Effector memory CD8-positive, alpha-beta T cell (primary cell): ENCODE data around the gene BNC2.

Experiments
- ATAC-seq: fragments of 150-1000 bp; cut with Tn5 transposase; replicated peaks from 2 replicates; pipeline ENCODE4 v1.10.0; 2021; ENCODE audit warnings: mild to moderate bottlenecking, moderate library complexity
- DNase-seq, 3 experiments: peaks; one replicate each; pipeline ENCODE4 v3.0.0; 2021
- H3K27ac Mint-ChIP-seq, 2 donors: one replicate each; pipeline ENCODE4 v1.8.0; 2022; ENCODE audit warnings: mild to moderate bottlenecking in 2 of 2, mixed read lengths in 2 of 2, moderate library complexity in 2 of 2
- H3K27me3 Mint-ChIP-seq, 2 donors: one replicate each; pipeline ENCODE4 v1.8.0; 2022; ENCODE audit warnings: mixed read lengths in 2 of 2
- H3K36me3 Mint-ChIP-seq: one replicate; pipeline ENCODE4 v1.8.0; 2022; ENCODE audit warnings: mild to moderate bottlenecking, moderate library complexity, mixed read lengths; ENCODE audit not compliant: insufficient read depth
- H3K4me1 Mint-ChIP-seq, 2 donors: one replicate each; pipeline ENCODE4 v1.8.0; 2022; ENCODE audit warnings: low read depth in 2 of 2, mixed read lengths in 2 of 2
- H3K4me3 Mint-ChIP-seq, 2 donors: one replicate each; pipeline ENCODE4 v1.8.0; 2022; ENCODE audit warnings: mild to moderate bottlenecking in 2 of 2, mixed read lengths in 2 of 2, moderate library complexity in 2 of 2
- H3K9me3 Mint-ChIP-seq, 2 donors: one replicate each; pipeline ENCODE4 v1.8.0; 2022; ENCODE audit warnings: mixed read lengths in 2 of 2

The BNC2 gene

GRCh38 chr9:16575142-16575985 is 295.1 kb downstream of the BNC2 start:
- no peaks in the 10 kb centered on the region for H3K36me3 Mint-ChIP-seq
- ATAC-seq (no peak), DNase-seq (no peak)
- no peaks in the 10 kb centered on the region for H3K4me1 Mint-ChIP-seq
- no peaks in the 10 kb centered on the region for H3K27me3 Mint-ChIP-seq
- no peaks in the 10 kb centered on the region for H3K9me3 Mint-ChIP-seq
- no peak overlapping the region for H3K27ac Mint-ChIP-seq
- H3K4me3 Mint-ChIP-seq = no peak overlapping the region

- DNase-seq (no peak), ATAC-seq (no peak)
- Mint-ChIP-seq H3K27me3 (no peaks in the 10 kb centered on the region), H3K9me3 (no peaks in the 10 kb centered on the region), H3K4me1 (no peaks in the 10 kb centered on the region), H3K36me3 (no peaks in the 10 kb centered on the region), H3K27ac (no peak overlapping the region), H3K4me3 (no peak overlapping the region)
These were observed 298.3 kb downstream of the BNC2 start for GRCh38 chr9:16572005-16572734.

GRCh38 chr9:16571127-16571802 is 299.2 kb downstream of the BNC2 start:
- DNase-seq (no peak), ATAC-seq (no peak)
- no peaks in the 10 kb centered on the region for H3K4me1 Mint-ChIP-seq
- no peaks in the 10 kb centered on the region for H3K36me3 Mint-ChIP-seq
- no peaks in the 10 kb centered on the region for H3K27me3 Mint-ChIP-seq
- H3K9me3 Mint-ChIP-seq = no peaks in the 10 kb centered on the region
- no peak overlapping the region for H3K27ac Mint-ChIP-seq
- no peak overlapping the region for H3K4me3 Mint-ChIP-seq

- no peaks in the 10 kb centered on the region for H3K27me3 Mint-ChIP-seq
- H3K27ac Mint-ChIP-seq = no peak overlapping the region
- no peak for ATAC-seq
- DNase-seq = no peak
- H3K4me3 Mint-ChIP-seq = no peak overlapping the region
- no peaks in the 10 kb centered on the region for H3K36me3 Mint-ChIP-seq
- peaks cover 6% of the 10 kb centered on the region in 2 donors for H3K9me3 Mint-ChIP-seq
- H3K4me1 Mint-ChIP-seq = no peaks in the 10 kb centered on the region
These were observed 307.0 kb downstream of the BNC2 start for GRCh38 chr9:16563446-16563845.

- Mint-ChIP-seq H3K9me3 (peaks cover 6% of the 10 kb centered on the region in 2 donors), H3K27me3 (no peaks in the 10 kb centered on the region), H3K4me3 (no peak overlapping the region), H3K36me3 (no peaks in the 10 kb centered on the region), H3K27ac (no peak overlapping the region), H3K4me1 (no peaks in the 10 kb centered on the region)
- ATAC-seq (no peak), DNase-seq (no peak)
These were observed 309.3 kb downstream of the BNC2 start for GRCh38 chr9:16561121-16561520.

- ATAC-seq (no peak), DNase-seq (no peak)
- Mint-ChIP-seq H3K4me1 (no peaks in the 10 kb centered on the region), H3K27me3 (no peaks in the 10 kb centered on the region), H3K27ac (no peak overlapping the region), H3K4me3 (no peak overlapping the region), H3K36me3 (no peaks in the 10 kb centered on the region), H3K9me3 (peaks cover 5 to 6% of the 10 kb centered on the region in 2 donors)
These were observed 310.9 kb downstream of the BNC2 start for GRCh38 chr9:16559418-16560188.

GRCh38 chr9:16555802-16556201 is 314.7 kb downstream of the BNC2 start:
- Mint-ChIP-seq H3K9me3 (peaks cover 8 to 34% of the 10 kb centered on the region in 2 donors), H3K36me3 (no peaks in the 10 kb centered on the region), H3K4me1 (no peaks in the 10 kb centered on the region), H3K27me3 (no peaks in the 10 kb centered on the region), H3K27ac (no peak overlapping the region), H3K4me3 (no peak overlapping the region)
- DNase-seq = no peak
- ATAC-seq = no peak

GRCh38 chr9:16553869-16554540 is 316.5 kb downstream of the BNC2 start:
- Mint-ChIP-seq H3K27ac (no peak overlapping the region), H3K4me1 (no peaks in the 10 kb centered on the region), H3K4me3 (no peak overlapping the region), H3K27me3 (no peaks in the 10 kb centered on the region), H3K36me3 (no peaks in the 10 kb centered on the region), H3K9me3 (peaks cover 6 to 29% of the 10 kb centered on the region in 2 donors)
- ATAC-seq (no peak), DNase-seq (no peak)

GRCh38 chr9:16552252-16552651 is 318.2 kb downstream of the BNC2 start:
- ATAC-seq (no peak), DNase-seq (no peak)
- Mint-ChIP-seq H3K4me3 (no peak overlapping the region), H3K4me1 (no peaks in the 10 kb centered on the region), H3K9me3 (peaks cover 6 to 29% of the 10 kb centered on the region in 2 donors), H3K27me3 (no peaks in the 10 kb centered on the region), H3K36me3 (no peaks in the 10 kb centered on the region), H3K27ac (no peak overlapping the region)

GRCh38 chr9:16551692-16552091 is 318.8 kb downstream of the BNC2 start:
- DNase-seq (no peak), ATAC-seq (no peak)
- Mint-ChIP-seq H3K27me3 (no peaks in the 10 kb centered on the region), H3K27ac (no peak overlapping the region), H3K36me3 (no peaks in the 10 kb centered on the region), H3K4me1 (no peaks in the 10 kb centered on the region), H3K4me3 (no peak overlapping the region), H3K9me3 (peaks cover 6 to 29% of the 10 kb centered on the region in 2 donors)

GRCh38 chr9:16545639-16546038 is 324.8 kb downstream of the BNC2 start:
- Mint-ChIP-seq H3K4me1 (peaks cover 0 to 7% of the 10 kb centered on the region in 2 donors), H3K27ac (no peak overlapping the region), H3K36me3 (no peaks in the 10 kb centered on the region), H3K4me3 (no peak overlapping the region), H3K27me3 (no peaks in the 10 kb centered on the region), H3K9me3 (peaks cover 0 to 1% of the 10 kb centered on the region in 2 donors)
- no peak for DNase-seq
- ATAC-seq = no peak

GRCh38 chr9:16544842-16545241 is 325.6 kb downstream of the BNC2 start:
- Mint-ChIP-seq H3K4me1 (peaks cover 0 to 7% of the 10 kb centered on the region in 2 donors), H3K27me3 (no peaks in the 10 kb centered on the region), H3K4me3 (no peak overlapping the region), H3K9me3 (no peaks in the 10 kb centered on the region), H3K36me3 (no peaks in the 10 kb centered on the region), H3K27ac (no peak overlapping the region)
- DNase-seq = no peak
- no peak for ATAC-seq

- no peaks in the 10 kb centered on the region for H3K9me3 Mint-ChIP-seq
- H3K27me3 Mint-ChIP-seq = no peaks in the 10 kb centered on the region
- H3K4me1 Mint-ChIP-seq = peaks cover 0 to 7% of the 10 kb centered on the region in 2 donors
- no peak overlapping the region for H3K4me3 Mint-ChIP-seq
- ATAC-seq (no peak), DNase-seq (no peak)
- no peaks in the 10 kb centered on the region for H3K36me3 Mint-ChIP-seq
- H3K27ac Mint-ChIP-seq = no peak overlapping the region
These were observed 326.8 kb downstream of the BNC2 start for GRCh38 chr9:16543686-16544085.
